Endometrial microvascular endothelial cells (primary cell): ENCODE results near the gene RNF11. TPM values are rescaled to one million over a fixed set of nuclear protein-coding genes. Genes with fewer than 3 reads are reported as not detected.

Experiments
- in situ Hi-C: cut with HindIII; loops from 2 replicates; pipeline ENCODE4 v1.10.0; 2017; ENCODE audit warnings: low sequenced_read_pairs, low pct_unique_long_range_greater_than_20kb; ENCODE audit errors: inconsistent ontology term
- total RNA-seq: library from RNA; depleted of rRNA; stranded (reverse); fragments of >200 nt; gene quantifications from one replicate; pipeline ENCODE4 v1.2.3, GENCODE V29; 2015; ENCODE audit errors: inconsistent ontology term

Gene RNF11
- total RNA-seq, 1 donor from 2014 or later: 69.9 TPM

GRCh38 chr1:51288578-51288977 is 52.5 kb downstream of the RNF11 start:
- in situ Hi-C loops: no loop called here

- in situ Hi-C loops: no loop called here
Measured at GRCh38 chr1:51289676-51290488, 53.8 kb downstream of the RNF11 start.

GRCh38 chr1:51290489-51290847 is 54.4 kb downstream of the RNF11 start:
- in situ Hi-C loops: no loop called here

DNA sequence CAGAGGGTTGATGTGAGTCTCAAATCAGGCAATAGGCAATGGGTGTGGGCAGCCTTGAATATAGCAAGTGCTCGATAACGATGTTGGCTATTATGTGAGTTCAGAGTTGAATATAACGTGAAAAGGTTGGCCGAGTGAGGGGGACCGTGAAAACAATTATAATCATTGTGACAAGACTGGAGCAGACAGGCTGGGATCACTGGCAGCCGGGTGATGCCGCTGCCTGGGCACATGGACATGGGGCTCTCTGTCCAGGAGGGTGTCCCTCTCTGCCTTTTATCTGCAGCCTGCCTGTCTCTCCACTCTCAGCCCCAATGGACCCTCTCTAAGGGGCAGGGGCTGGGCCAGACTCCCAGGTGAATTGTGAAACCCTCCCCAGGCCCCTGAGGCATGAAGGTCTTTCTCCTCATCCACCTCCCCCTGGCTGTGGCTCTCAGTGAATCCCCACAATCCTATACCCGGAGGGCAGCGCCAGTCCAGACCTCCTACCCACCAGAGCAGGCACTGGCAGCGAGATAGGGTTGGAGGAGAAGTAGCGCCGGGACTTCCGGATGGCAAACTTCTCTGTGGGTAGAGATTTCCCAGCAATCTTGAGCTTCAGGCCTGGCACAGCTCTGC is 57.9 kb downstream of the RNF11 start:
- in situ Hi-C loops: no loop called here

DNA sequence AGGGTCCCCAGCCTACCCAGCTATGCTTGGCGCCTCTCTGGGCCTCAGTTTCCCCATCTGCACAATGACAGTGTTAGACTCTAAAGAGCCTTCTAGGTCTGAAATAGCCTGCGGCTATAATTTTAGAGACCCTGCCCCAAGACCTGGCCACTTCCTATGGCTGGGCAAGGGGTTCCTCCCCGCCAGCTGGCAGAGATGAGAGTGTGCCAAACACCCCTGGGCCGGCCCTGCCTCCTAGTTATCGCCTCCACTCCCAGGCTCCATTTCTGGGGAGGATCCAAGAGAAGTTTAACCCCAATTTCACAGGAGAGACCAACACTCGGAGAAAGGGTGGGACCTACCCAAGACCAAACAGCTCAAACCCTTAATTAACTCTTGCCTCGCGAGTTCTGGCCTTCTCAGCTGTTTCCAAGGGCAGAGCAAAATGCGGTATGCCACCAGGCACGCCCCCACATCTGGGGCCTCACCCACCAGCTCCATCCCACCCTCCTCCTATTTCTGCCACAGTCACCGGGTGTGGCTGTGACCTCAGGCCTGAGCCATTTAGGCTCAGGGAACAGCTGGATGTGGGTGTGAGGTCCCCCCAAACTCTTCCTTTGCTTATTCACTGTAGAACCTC is 58.6 kb downstream of the RNF11 start:
- in situ Hi-C loops: no loop called here

- in situ Hi-C loops: no loop called here
Measured at GRCh38 chr1:51295926-51296325, 59.9 kb downstream of the RNF11 start.

- in situ Hi-C loops: no loop called here
Measured at GRCh38 chr1:51296383-51297357, 60.6 kb downstream of the RNF11 start.

GRCh38 chr1:51297401-51298321 is 61.6 kb downstream of the RNF11 start:
- in situ Hi-C loops: no loop called here

- in situ Hi-C loops: no loop called here
Measured at GRCh38 chr1:51298322-51298705, 62.2 kb downstream of the RNF11 start.

DNA sequence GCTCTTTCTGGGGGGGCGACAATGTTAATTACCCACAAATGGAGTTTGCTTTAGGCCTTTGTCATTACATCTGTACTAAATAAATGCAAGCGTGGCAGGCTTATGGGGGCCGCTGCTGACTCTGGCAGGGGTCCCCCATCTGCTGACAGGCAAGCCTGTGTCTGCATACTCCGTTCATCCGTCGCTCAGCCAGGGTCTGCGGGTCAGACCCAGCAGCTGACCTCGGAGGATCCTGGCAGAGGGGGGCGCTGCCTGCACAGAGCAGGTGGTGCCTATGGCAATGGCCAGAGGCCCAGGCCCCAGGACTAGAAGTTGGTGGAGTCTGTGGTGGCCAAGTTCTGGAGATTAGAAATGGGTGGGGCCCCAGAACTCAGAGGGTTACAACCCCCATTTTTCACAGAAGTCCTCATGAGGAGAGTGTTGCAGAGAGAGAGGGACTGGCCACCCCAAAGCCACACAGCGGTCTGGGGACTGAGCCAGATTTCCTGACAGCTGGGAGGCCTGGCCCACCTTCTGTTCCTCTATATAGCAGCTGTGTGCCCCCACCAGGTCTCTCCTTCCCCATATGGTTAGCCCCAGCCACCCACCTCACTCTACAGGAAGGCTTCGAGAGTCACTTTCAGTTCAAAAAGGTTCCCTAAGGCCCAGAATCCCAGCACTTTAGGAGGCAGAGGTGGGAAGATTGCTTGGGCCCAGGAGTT is 63.3 kb downstream of the RNF11 start:
- in situ Hi-C loops: no loop called here

- in situ Hi-C loops: no loop called here
Measured at GRCh38 chr1:51299981-51300670, 64.1 kb downstream of the RNF11 start.

GRCh38 chr1:51301152-51301843 is 65.2 kb downstream of the RNF11 start:
- in situ Hi-C loops: no loop called here

DNA sequence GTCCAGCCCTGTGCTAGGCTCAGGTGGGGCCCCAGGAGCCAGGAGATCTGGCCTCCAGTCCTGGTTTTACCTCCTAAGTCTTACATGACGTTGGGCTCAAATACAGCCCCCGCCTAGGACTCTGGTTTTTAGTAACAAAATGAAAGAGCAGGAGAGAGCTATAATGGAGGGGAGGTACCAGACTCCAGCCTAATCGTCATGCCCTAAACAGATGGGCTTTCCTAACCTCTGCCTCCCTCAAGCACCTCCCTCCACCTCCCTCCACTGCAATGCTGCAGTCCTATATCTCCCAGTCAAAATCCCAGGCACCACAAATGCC is 65.7 kb downstream of the RNF11 start:
- in situ Hi-C loops: no loop called here

DNA sequence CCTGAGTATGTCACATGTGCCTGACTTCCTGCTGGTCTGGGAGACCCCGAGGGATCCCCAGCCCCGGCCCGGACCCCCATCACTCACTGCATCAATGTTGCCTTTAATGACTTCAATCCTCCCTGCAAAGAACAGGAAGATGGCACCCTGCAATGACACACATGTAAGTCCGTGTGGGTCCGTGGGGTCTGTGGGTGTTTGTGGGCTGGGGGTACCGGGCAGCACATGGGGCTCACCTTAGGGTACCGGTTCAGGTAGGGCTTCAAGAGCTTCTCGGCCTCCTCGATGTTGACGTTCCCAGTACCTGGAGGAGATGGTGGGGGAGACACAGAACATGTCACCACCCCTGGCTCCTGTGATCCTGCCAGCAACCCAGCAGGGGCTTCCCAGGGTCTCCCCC is 66.2 kb downstream of the RNF11 start:
- in situ Hi-C loops: no loop called here

DNA sequence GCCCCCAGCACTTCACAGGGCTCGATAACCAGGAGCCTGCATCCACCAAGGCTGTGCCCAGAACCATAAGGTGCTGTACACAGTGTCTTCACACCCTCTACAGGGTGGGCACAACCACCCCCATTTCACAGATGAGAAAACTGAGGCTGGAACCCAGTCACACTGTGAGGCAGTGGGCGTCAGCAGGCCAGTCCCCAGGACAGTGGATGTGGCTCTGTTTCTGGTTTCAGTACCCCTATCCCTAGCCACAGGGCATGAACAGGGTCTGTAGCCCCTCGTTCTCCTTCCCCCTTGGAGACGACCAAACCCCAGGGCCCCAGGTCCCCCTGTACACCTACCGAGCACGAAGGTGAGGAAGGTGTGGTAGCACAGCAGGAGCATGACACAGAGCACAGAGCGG is 66.7 kb downstream of the RNF11 start:
- in situ Hi-C loops: no loop called here

DNA sequence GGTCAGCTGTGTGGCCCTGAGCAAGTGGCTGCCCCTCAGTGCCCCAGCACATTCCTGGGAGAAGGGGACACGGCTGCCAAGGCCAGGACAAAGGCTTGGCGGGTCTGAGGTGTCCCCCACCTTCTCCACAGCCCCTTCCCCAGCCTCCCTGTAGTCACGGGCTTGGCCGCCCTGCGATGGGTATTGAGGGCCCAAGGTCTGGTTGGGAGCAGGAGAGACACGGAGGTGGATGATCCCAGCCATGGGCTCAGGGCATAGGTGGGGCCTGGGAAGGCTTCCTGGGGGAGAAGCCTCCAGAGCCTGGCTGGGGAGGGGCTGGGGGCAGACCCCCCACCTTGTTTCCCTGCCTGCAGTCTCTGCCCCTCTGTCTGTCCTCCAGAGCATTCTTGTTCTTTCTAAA is 67.2 kb downstream of the RNF11 start:
- in situ Hi-C loops: no loop called here
